ENCODE measurements around the gene ZSCAN29. TPM values are rescaled to one million over a fixed set of nuclear protein-coding genes. Genes with fewer than 3 reads are reported as not detected.

Gene ZSCAN29
- total and polyA plus RNA-seq, 10 of the 15 experiments (the other 5 are each of a cell fraction or from before 2014, with no cell fraction given) = 1.7 to 26.0 (median 14.6) TPM

GRCh38 chr15:43316971-43317346, 53.9 kb downstream of the ZSCAN29 start:
- ATAC-seq (no peak), FAIRE-seq (no peak)
- CTCF ChIA-PET = no interaction called here

More at GRCh38 chr15:43316971-43317346, 53.9 kb downstream of the ZSCAN29 start:
- Histone ChIP-seq H2AFZ (ENCODE audit: control insufficient read depth, low read depth, low read length) (no peak overlapping the region), H3K9ac (ENCODE audit: control insufficient read depth, insufficient read depth, low read length) (no peak overlapping the region), H3K4me3 (no peak overlapping the region), H3K9me3 (replicated peaks; ENCODE audit: control insufficient read depth, insufficient read depth, low read length) (no peaks in the 10 kb centered on the region), H3K27ac (ENCODE audit: control insufficient read depth, insufficient read depth) (no peak overlapping the region), H3K4me2 (ENCODE audit: control insufficient read depth, insufficient read depth) (no peak overlapping the region), H3K4me1 (ENCODE audit: control insufficient read depth, insufficient read depth, low read length) (no peaks in the 10 kb centered on the region), H3K36me3 (ENCODE audit: control insufficient read depth in 2 of 2, insufficient read depth in 2 of 2, low read length in 1 of 2) (no peaks in the 10 kb centered on the region), H3K79me2 (ENCODE audit: control insufficient read depth, insufficient read depth, low read length) (no peaks in the 10 kb centered on the region), H3K27me3 (replicated peaks in 1 of 2; ENCODE audit: control insufficient read depth in 2 of 2, insufficient read depth in 2 of 2, low read length in 1 of 2) (no peaks in the 10 kb centered on the region), H4K20me1 (ENCODE audit: control insufficient read depth, insufficient read depth) (no peaks in the 10 kb centered on the region)
- no CpG with 5 or more reads among the region's 1 CpG for WGBS (ENCODE audit: insufficient coverage, insufficient replicate concordance, low lambda C conversion rate, missing lambda C conversion rate)
- no peak for DNase-seq (ENCODE audit: low read depth, low spot score)
- BruUV-seq (replicated peaks) = no TSS peak
- ChIA-PET SMC1A (ENCODE audit: uncharacterized antibody, unreplicated experiment) (no interaction called here), POLR2A (interaction anchor here (1.4 kb wide), 1 partner anchor 10 kb away, joined by 3 read pairs; no protein-coding TSS in a partner anchor), RAD21 (ENCODE audit: unreplicated experiment) (no interaction called here)
- no peak for TF ChIP-seq SREBF1 (IDR thresholded peaks at IDR 0.05; ENCODE audit: low read length)
- TF ChIP-seq CHD4 (IDR thresholded peaks at IDR 0.05) = no peak
- no peak for TF ChIP-seq ZNF207 (IDR thresholded peaks at IDR 0.05; ENCODE audit: borderline replicate concordance)
- no peak for TF ChIP-seq ATF7 (IDR thresholded peaks at IDR 0.05; ENCODE audit: low read depth)
- no peak for TF ChIP-seq ZNF687 (IDR thresholded peaks at IDR 0.05)
- no peak for TF ChIP-seq NR2C2 (IDR thresholded peaks at IDR 0.05; ENCODE audit: borderline replicate concordance, control insufficient read depth, insufficient read length, low read depth)
- no peak for TF ChIP-seq TCF3 (IDR thresholded peaks at IDR 0.05; ENCODE audit: borderline replicate concordance, insufficient read depth, low read depth, low read length)
- no peak for TF ChIP-seq CBX3 (IDR thresholded peaks at IDR 0.05; ENCODE audit: borderline replicate concordance, low read depth)
- TF ChIP-seq E4F1 (IDR thresholded peaks at IDR 0.05; ENCODE audit: borderline replicate concordance, partially characterized antibody) = no peak
- TF ChIP-seq MTA3 (IDR thresholded peaks at IDR 0.05; ENCODE audit: borderline replicate concordance, low read length) = no peak
- TF ChIP-seq PRDM15 (CRISPR knock-in tag; IDR thresholded peaks at IDR 0.05) = no peak
- TF ChIP-seq SREBF2 (IDR thresholded peaks at IDR 0.05; ENCODE audit: low read length) = no peak
- TF ChIP-seq YY1 (IDR thresholded peaks at IDR 0.05; ENCODE audit: low read depth, low read length) = no peak
- no peak for TF ChIP-seq SPI1 (IDR thresholded peaks at IDR 0.05; ENCODE audit: borderline replicate concordance, insufficient read depth, low read depth, low read length)
- TF ChIP-seq RBBP5 (conservative IDR thresholded peaks at IDR 0.05) = no peak
- TF ChIP-seq CREM (IDR thresholded peaks at IDR 0.05; ENCODE audit: low read depth) = no peak
- TF ChIP-seq LARP7 (IDR thresholded peaks at IDR 0.05) = no peak
- intact Hi-C loops (cut with micrococcal nuclease; ENCODE audit: unreplicated experiment) (no loop called here), in situ Hi-C loops (cut with MboI) (no loop called here)
